Mesenteric fat pad (tissue), 1 donor: ENCODE data around the gene ZNF367. TPM values are rescaled to one million over a fixed set of nuclear protein-coding genes. Genes with fewer than 3 reads are reported as not detected.

Source experiments
- DNase-seq: peaks from one replicate; pipeline ENCODE4 v3.0.0-alpha.2; 2020; ENCODE audit warnings: low spot score
- total RNA-seq: library from RNA; stranded (reverse); fragmentation: NEBNext Ultra II Directional; extraction: Animal tissue kit (Norgen Biotek cat#: 25700); gene quantifications from one replicate; pipeline ENCODE4 v1.2.1, GENCODE V29; 2021
- donor health status: DM: yes; HTN: yes; CAD: no.

ZNF367 gene
- total RNA-seq, 1 donor from 2014 or later: 0.71 TPM

- DNase-seq: no peak
Observed at GRCh38 chr9:96437454-96437853, 19.3 kb upstream of the ZNF367 start.

- no peak for DNase-seq
Observed at GRCh38 chr9:96436456-96437126, 18.4 kb upstream of the ZNF367 start.

GRCh38 chr9:96436063-96436455, 17.9 kb upstream of the ZNF367 start:
- no peak for DNase-seq

GRCh38 chr9:96435345-96435744, 17.2 kb upstream of the ZNF367 start:
- no peak for DNase-seq

GRCh38 chr9:96430377-96430776, 12.2 kb upstream of the ZNF367 start:
- no peak for DNase-seq

- DNase-seq: no peak
Observed at GRCh38 chr9:96429732-96430131, 11.6 kb upstream of the ZNF367 start.

- DNase-seq: no peak
Observed at GRCh38 chr9:96425500-96426169, 7.5 kb upstream of the ZNF367 start.

- DNase-seq: no peak
Observed at GRCh38 chr9:96423985-96424336, 5.8 kb upstream of the ZNF367 start.

- no peak for DNase-seq
Observed at GRCh38 chr9:96423322-96423984, 5.3 kb upstream of the ZNF367 start.

- no peak for DNase-seq
Observed at GRCh38 chr9:96420468-96421219, 2.5 kb upstream of the ZNF367 start.

GRCh38 chr9:96419691-96419969, 1.5 kb upstream of the ZNF367 start:
- no peak for DNase-seq

- DNase-seq: peak; percentile 91
Observed at GRCh38 chr9:96418920-96419690, 935 bp upstream of the ZNF367 start.

- no peak for DNase-seq
Observed at GRCh38 chr9:96417661-96418082, 498 bp downstream of the ZNF367 start.

GRCh38 chr9:96417051-96417586, 1.1 kb downstream of the ZNF367 start:
- peak; percentile 98 for DNase-seq

- no peak for DNase-seq
Observed at GRCh38 chr9:96413302-96414221, 4.6 kb downstream of the ZNF367 start.

GRCh38 chr9:96412174-96412913, 5.8 kb downstream of the ZNF367 start:
- no peak for DNase-seq

GRCh38 chr9:96411129-96411838, 6.9 kb downstream of the ZNF367 start:
- no peak for DNase-seq
